Middle frontal gyrus (tissue), 1 donor: ENCODE measurements around the gene SERP1.
A peak's percentile ranks its signal among the peaks of the same experiment; 100 is the strongest.
"Not testable (repeated sequence)": the region's sequence is repeated elsewhere in the genome, so short reads cannot be mapped to it uniquely, and the experiment has no call there.

ENCODE experiments used
- DNase-seq: peaks from one replicate; pipeline ENCODE4 v3.0.0-alpha.2; 2015; ENCODE audit warnings: low spot score; ENCODE audit errors: extremely low spot score

The SERP1 gene

DNA sequence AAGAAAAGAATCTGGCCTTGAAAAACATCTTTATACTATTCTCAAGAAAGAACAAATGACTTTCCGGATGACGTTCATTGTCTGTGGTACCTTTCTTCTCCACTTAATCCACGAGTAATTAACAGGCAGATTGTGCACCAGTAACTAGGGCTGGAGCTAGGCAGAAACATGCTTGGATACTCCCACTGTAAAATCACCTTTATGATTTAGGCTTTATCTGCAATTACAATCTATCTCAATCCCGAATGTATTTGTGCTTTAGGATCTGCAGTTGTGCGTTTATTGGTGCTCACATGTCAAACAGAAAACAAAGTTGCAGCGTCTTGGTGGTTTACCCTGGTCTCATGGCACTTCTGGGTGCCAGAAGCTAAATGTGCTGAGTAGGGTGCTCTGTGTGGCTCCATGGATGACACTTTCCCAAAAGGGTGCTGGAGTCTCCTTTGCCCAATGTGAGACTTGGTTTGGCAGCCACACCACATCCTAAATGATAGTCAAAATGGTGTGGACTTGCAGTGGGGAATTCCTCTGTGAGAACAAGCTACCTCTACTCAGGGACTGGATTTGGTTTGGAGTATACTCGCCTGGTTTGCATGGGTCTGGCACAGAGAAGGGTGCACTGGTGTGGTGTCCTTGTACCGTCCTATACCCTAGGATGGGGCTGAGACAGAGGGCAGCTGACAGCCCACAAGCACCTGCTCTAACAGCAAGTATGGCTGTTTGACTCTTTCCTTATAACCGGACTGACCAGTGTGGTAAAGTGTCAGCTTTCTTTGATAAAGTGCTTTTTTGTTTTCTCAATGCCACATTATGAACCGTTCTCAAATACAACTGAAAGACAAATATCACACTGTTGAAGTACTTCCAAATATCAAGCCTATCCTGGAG is 7.7 kb downstream of the SERP1 start:
- no peak for DNase-seq

- no peak for DNase-seq
These were observed 11.1 kb downstream of the SERP1 start for GRCh38 chr3:150535204-150535603.

DNA sequence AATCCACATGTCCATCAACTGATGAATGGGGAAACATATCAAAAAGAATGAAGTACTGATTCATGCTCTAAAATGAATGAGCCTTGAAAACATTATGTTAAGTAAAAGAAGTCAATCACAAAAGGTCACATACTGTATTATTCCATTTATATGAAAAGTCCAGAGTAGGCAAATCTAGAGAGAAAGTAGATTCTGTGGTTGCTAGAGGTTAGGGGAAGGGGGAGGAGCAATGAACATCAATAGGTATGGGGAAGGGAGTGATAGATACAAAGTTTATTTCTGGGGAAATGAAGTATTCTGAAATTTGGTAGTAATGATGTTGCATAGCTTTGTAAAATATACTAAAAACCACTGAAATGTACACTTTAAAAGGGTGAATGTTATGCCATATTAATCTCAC is 14.5 kb downstream of the SERP1 start:
- DNase-seq, result no peak

GRCh38 chr3:150528354-150528797 is 17.9 kb downstream of the SERP1 start:
- no peak for DNase-seq

- DNase-seq, result no peak
These were observed 18.6 kb downstream of the SERP1 start for GRCh38 chr3:150527464-150528255.

GRCh38 chr3:150523538-150523937 is 22.8 kb downstream of the SERP1 start:
- no peak for DNase-seq

- no peak for DNase-seq
These were observed 24.8 kb downstream of the SERP1 start for GRCh38 chr3:150521463-150521862.

GRCh38 chr3:150520408-150520807 is 25.9 kb downstream of the SERP1 start:
- DNase-seq, result no peak

DNA sequence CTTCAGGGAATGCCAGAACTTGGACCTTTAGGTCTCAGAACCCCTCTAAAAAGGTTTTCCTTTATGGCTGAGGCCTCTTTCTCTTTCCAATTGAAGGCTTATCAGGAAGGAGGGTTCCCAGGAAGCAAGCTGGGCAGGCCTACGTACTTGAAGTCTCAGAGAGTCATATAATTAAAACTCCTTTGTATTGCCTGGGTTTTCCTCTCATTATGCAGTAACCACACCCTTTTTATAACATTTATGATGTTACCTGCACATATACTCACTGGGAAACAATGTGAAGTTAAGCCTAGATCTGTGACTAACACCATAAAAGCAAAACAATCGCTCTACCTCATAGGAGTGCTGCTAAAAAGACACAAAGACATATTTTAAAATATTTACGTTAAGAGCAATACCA is 27.3 kb downstream of the SERP1 start:
- DNase-seq, result no peak

DNA sequence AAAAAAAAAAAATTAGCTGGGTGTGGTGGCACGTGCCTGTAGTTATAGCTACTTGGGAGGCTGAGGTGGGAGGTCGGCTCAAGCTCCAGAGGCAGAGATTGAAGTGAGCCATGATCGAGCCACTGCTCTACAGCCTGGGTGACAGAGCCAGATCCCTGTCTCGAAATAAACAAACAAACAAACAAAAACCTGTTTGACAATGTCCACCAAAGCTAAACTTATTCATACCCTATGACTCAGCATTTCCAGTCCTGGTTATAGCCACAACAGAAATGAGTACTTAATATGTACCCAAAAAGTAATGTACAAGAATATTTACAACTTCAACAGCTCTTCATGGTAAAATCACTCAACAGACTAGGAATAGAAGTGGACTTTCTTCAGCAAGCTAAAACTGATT is 31.1 kb downstream of the SERP1 start:
- DNase-seq, result no peak

- DNase-seq, result no peak
These were observed 35.0 kb downstream of the SERP1 start for GRCh38 chr3:150511122-150511821.

DNA sequence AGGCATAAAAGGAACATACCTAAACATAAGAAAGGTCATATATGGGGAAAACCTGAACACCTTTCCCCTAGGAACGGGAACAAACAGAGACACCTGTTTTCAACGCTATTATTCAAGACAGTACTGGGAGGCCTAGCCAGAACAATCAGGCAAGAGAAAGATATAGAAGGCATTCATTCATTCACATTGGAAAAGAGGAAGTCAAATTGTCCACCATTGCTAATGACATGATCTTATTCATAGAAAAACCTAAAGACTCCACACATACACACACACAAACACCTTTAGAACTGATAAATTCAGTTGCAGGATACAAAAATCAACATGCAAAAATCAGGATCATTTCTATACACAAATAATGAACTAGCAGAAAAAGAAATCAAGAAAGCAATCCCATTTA is 36.5 kb downstream of the SERP1 start:
- DNase-seq, result no peak

DNA sequence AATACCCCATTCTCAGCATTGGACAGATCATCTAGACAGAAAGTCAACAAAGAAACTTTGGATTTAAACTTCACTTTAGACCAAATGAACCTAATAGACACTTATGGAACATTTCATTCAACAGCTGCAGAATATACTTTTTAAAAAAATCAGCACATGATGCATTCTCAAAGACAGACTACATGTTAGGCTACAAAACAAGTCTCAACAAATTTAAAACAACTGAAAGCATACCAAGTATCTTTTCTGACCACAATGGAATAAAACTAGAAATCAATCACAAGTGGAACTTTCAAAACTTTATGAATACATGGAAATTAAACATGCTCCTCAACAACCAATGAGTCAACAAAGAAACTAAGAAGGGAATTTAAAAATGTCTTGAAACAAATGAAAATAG is 37.9 kb downstream of the SERP1 start:
- DNase-seq, result no peak

- DNase-seq, result no peak
These were observed 41.8 kb downstream of the SERP1 start for GRCh38 chr3:150504483-150504882.

DNA sequence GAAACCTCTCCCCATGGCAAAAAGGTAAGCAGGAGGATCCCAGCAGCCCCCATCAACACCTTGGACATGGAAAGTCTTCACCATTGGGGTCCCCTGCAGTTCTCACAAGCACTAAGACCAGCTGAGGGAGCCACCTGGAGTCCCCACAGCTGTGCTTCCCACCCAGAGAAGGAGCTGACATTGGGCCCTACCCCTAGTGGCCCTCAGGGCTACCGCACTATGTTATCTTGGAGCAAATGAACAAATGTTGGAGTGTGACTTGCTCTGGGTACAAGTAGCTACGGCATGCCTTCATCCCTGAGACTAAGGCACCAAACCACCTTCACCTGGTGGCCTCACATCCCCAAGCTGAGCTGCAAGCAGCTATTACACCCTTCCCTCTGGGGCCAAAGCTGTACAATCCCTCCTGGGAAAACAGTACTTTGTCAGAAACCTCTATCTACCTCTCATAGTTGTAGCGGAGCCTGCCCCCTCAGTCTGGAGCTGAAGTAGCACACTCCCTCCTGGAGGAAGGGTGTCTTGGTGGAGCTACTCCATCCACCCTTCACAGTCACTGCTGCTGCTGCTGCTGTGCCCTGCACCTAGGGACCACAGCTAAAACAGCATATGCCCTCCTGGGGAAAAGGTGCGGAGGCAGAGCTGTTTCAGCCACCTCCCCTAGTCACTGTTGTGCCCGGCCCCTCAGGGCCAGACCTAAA is 42.7 kb downstream of the SERP1 start:
- no peak for DNase-seq

DNA sequence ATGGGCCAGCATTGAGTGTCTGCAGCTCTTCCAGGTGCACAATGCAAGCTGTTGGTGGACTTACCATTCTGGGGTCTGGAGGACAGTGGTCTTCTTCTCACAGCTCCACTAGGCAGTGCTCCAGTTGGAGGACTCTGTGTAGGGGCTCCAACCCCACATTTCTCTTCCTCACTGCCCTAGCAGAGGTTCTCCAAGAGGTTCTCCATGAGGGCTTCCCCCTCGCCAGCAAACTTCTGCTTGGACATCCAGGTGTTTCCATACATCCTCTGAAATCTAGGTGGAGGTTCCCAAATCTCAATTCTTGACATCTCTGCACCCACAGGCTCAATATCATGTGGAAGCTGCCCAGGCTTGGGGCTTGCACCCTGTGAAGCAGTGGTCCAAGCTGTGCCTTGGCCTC is 45.3 kb downstream of the SERP1 start:
- DNase-seq, result not testable (repeated sequence)

DNA sequence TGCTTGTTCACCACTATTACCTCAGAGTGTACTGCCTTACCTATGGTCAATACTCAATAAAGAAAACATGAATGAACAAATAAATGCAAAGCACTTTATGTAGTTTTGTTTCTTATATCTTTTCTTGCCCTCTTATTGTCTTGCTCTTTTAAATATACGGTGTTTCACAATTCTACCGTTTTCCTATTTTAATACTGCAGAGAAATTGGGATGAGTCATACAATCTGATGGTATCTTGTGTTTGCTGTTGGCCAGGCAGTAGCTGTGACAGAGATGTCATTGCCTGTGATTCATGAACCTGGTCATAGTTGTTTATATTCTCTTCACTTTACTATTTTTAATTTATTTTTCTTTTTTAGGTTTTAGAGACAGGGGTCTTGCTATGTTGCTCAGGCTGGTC is 48.3 kb downstream of the SERP1 start:
- no peak for DNase-seq

DNA sequence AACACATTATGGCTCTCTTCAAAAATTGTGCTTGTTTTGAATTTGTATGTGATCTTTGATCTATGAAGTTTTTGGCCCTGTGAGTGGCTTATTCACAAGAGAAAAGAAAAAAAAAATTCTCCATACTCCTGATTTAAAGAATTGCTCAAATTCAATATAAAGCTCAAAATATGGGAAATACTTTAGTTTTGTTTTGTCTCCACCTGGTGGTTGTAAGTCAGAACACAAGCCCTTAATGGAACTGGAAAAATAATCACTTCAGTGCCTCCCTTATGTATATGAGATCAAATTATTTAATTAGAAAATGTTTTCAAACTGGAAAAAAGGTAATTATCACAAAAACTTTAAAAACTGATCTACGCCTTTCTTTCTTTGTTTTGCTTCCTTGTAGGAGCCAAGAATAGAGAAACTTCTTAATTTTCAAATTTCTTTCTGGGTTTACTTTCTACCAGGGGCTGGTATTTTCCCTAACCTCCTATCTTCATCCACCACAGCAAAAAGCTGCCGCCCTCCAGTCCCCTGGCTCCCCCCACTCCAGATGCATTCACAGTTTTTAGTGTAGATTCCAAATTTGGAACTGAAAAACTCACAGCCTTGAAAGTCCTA is 50.6 kb downstream of the SERP1 start:
- DNase-seq, result peak; percentile 62

GRCh38 chr3:150495149-150495548 is 51.1 kb downstream of the SERP1 start:
- no peak for DNase-seq

- no peak for DNase-seq
These were observed 51.8 kb downstream of the SERP1 start for GRCh38 chr3:150494411-150494977.
